Prostate gland (tissue), 2 donors: Measurements from ENCODE around the gene ACOT12. TPM values are rescaled to one million over a fixed set of nuclear protein-coding genes. Genes with fewer than 3 reads are reported as not detected.

ENCODE experiments used
- DNase-seq: peaks from one replicate; pipeline ENCODE4 v3.0.0-alpha.2; 2019; ENCODE audit warnings: low spot score
- H3K27ac ChIP-seq, 2 donors: fragments of 200-600 bp; sonication (generic); 2 replicates each; pipeline ENCODE4 v1.5.1; 2017 to 2019
- H3K27me3 ChIP-seq: fragments of 200-600 bp; sonication (generic); replicated peaks from 2 replicates; pipeline ENCODE4 v1.5.1; 2019; ENCODE audit not compliant: insufficient read depth
- H3K36me3 ChIP-seq, 2 donors: fragments of 200-600 bp; sonication (generic); 1 replicate in 1 of 2; 2 replicates in 1 of 2; pipeline versions ENCODE4 v1.5.1 to v1.8.1; 2017 to 2019
- H3K4me1 ChIP-seq: fragments of 200-600 bp; sonication (generic); replicated peaks from 2 replicates; pipeline ENCODE4 v1.5.1; 2019
- H3K4me3 ChIP-seq, 2 donors: fragments of 200-600 bp; sonication (generic); 2 replicates each; pipeline ENCODE4 v1.5.1; 2017 to 2019
- H3K9me3 ChIP-seq: fragments of 200-600 bp; sonication (generic); 2 replicates; pipeline ENCODE4 v1.5.1; 2017
- CTCF ChIP-seq, 4 experiments: fragments of 200-600 bp in 2 of 4; fragments of 450-650 bp in 2 of 4; sonication (generic) in 2 of 4; IDR thresholded peaks; 1 replicate in 3 of 4; 2 replicates in 1 of 4; pipeline ENCODE4 v1.5.1; 2016 to 2019; ENCODE audit warnings: antibody characterized with exemption in 4 of 4, mild to moderate bottlenecking in 2 of 4, moderate library complexity in 2 of 4
- POLR2A ChIP-seq: fragments of 450-650 bp; IDR thresholded peaks from one replicate; pipeline ENCODE4 v1.6.1; 2016; ENCODE audit warnings: antibody characterized with exemption, mild to moderate bottlenecking
- POLR2AphosphoS5 ChIP-seq: sonication (generic); formaldehyde crosslinking; IDR thresholded peaks from one replicate; pipeline ENCODE4 v1.6.1; 2017; ENCODE audit warnings: antibody characterized with exemption
- WGBS: methylation state at CpG from one replicate; pipeline ENCODE4 v1.1.5; 2018; 5-methylcytosine and 5-hydroxymethylcytosine counted together
- intact Hi-C: fragments of 100-400 bp; cut with DNase I; formaldehyde crosslinking; loops from one replicate; pipeline ENCODE4 v1.14.2; 2022
- total RNA-seq, 2 donors: library from RNA; depleted of rRNA; stranded (reverse); fragments of >200 nt; gene quantifications; one replicate each; pipeline ENCODE4 v1.1.0, GENCODE V29; 2016

Gene ACOT12
- total RNA-seq, 2 donors from 2014 or later: 1.0 TPM; not detected in 1

- H3K27ac ChIP-seq: no peak overlapping the region
- H3K36me3 ChIP-seq: no peaks in the 10 kb centered on the region
- no peaks in the 10 kb centered on the region for H3K4me1 ChIP-seq
- H3K4me3 ChIP-seq: no peak overlapping the region
- TF ChIP-seq CTCF (IDR thresholded peaks at IDR 0.05) (no peak), POLR2A (no peak), POLR2AphosphoS5 (no peak)
- no peaks in the 10 kb centered on the region for H3K27me3 ChIP-seq
- no peaks in the 10 kb centered on the region for H3K9me3 ChIP-seq
- intact Hi-C loops: no loop called here
- DNase-seq: no peak
Observed at GRCh38 chr5:81389025-81389424, 4.9 kb downstream of the ACOT12 start.

DNA sequence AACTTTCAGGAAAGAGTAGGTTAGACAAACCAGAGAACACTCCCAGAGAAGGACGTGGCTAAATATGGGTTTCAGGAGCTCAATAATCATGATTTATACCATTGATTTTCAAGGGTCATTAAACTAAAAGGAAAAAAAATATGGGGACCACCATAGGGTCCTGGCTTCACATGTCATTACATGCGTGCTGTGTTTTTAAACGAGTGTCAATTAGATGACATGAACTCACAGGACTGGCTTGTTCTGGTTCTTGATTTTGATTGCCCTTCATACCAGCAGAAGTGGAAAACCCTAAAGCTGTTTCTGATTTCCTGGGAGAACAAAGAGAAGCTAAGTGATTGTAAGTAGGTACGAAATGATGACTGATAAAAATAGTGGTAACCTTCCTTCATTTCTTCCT lies 5.8 kb downstream of the ACOT12 start:
- no peak for TF ChIP-seq CTCF (IDR thresholded peaks at IDR 0.05)
- TF ChIP-seq POLR2AphosphoS5: no peak
- TF ChIP-seq POLR2A: no peak
- Histone ChIP-seq H3K27ac (no peak overlapping the region), H3K36me3 (no peaks in the 10 kb centered on the region), H3K27me3 (no peaks in the 10 kb centered on the region), H3K4me3 (no peak overlapping the region), H3K4me1 (no peaks in the 10 kb centered on the region), H3K9me3 (no peaks in the 10 kb centered on the region)
- no peak for DNase-seq
- intact Hi-C loops: no loop called here
- 84% methylated on average over 4 of the region's 4 CpGs for WGBS

GRCh38 chr5:81383867-81384266 lies 10.1 kb downstream of the ACOT12 start:
- DNase-seq: no peak
- Histone ChIP-seq H3K27ac (no peak overlapping the region), H3K9me3 (no peaks in the 10 kb centered on the region), H3K4me1 (no peaks in the 10 kb centered on the region), H3K27me3 (no peaks in the 10 kb centered on the region), H3K4me3 (no peak overlapping the region), H3K36me3 (no peaks in the 10 kb centered on the region)
- intact Hi-C loops: no loop called here
- WGBS: 88% methylated on average over 2 of the region's 2 CpGs
- no peak for TF ChIP-seq CTCF (IDR thresholded peaks at IDR 0.05)
- TF ChIP-seq POLR2AphosphoS5: no peak
- TF ChIP-seq POLR2A: no peak

GRCh38 chr5:81371354-81371876 lies 22.5 kb downstream of the ACOT12 start:
- Histone ChIP-seq H3K27ac (no peak overlapping the region), H3K9me3 (no peaks in the 10 kb centered on the region), H3K4me1 (no peaks in the 10 kb centered on the region), H3K27me3 (no peaks in the 10 kb centered on the region), H3K36me3 (no peaks in the 10 kb centered on the region), H3K4me3 (no peak overlapping the region)
- TF ChIP-seq POLR2A: no peak
- no peak for TF ChIP-seq CTCF (IDR thresholded peaks at IDR 0.05)
- TF ChIP-seq POLR2AphosphoS5: no peak
- 98% methylated on average over 2 of the region's 2 CpGs for WGBS
- DNase-seq: no peak
- intact Hi-C loops: no loop called here

- Histone ChIP-seq H3K27me3 (no peaks in the 10 kb centered on the region), H3K4me3 (no peak overlapping the region), H3K9me3 (no peaks in the 10 kb centered on the region), H3K36me3 (no peaks in the 10 kb centered on the region), H3K27ac (no peak overlapping the region), H3K4me1 (no peaks in the 10 kb centered on the region)
- intact Hi-C loops: no loop called here
- no peak for TF ChIP-seq POLR2AphosphoS5
- no peak for TF ChIP-seq POLR2A
- TF ChIP-seq CTCF (IDR thresholded peaks at IDR 0.05): no peak
- DNase-seq: no peak
Observed at GRCh38 chr5:81370912-81371311, 23.0 kb downstream of the ACOT12 start.
